Right kidney (tissue), 9 donors: ENCODE data around the gene TRIM25.
"Not testable (repeated sequence)": the region's sequence is repeated elsewhere in the genome, so short reads cannot be mapped to it uniquely, and the experiment has no call there.

Experiments
- DNase-seq: peaks from one replicate; pipeline ENCODE4 v3.0.0-alpha.2; 2016
- long read RNA-seq, 8 donors: transcript quantifications; one replicate each; lab custom pipeline, GENCODE V29; 2026

The TRIM25 gene
- long read RNA-seq, donor 1, result 0 reads
- long read RNA-seq, donor 2, full-length matches to known transcripts, result 2 of 2 reads
- long read RNA-seq, donor 2, partial matches to known transcripts, result 0 of 2 reads
- long read RNA-seq, donor 2, other reads (novel, unspliced or antisense), result 0 of 2 reads
- long read RNA-seq, donor 3, result 0 reads
- long read RNA-seq, donor 4, partial matches to known transcripts, result 0 of 1 reads
- long read RNA-seq, donor 4, other reads (novel, unspliced or antisense), result 0 of 1 reads
- long read RNA-seq, donor 5, partial matches to known transcripts, result 0 of 1 reads
- long read RNA-seq, donor 5, other reads (novel, unspliced or antisense), result 0 of 1 reads
- long read RNA-seq, donor 6, result 0 reads
- long read RNA-seq, donor 7, result 0 reads
- long read RNA-seq, donor 8, full-length matches to known transcripts, result 4 of 137 reads
- long read RNA-seq, donor 8, partial matches to known transcripts, result 90 of 137 reads
- long read RNA-seq, donor 8, other reads (novel, unspliced or antisense), result 43 of 137 reads

DNA sequence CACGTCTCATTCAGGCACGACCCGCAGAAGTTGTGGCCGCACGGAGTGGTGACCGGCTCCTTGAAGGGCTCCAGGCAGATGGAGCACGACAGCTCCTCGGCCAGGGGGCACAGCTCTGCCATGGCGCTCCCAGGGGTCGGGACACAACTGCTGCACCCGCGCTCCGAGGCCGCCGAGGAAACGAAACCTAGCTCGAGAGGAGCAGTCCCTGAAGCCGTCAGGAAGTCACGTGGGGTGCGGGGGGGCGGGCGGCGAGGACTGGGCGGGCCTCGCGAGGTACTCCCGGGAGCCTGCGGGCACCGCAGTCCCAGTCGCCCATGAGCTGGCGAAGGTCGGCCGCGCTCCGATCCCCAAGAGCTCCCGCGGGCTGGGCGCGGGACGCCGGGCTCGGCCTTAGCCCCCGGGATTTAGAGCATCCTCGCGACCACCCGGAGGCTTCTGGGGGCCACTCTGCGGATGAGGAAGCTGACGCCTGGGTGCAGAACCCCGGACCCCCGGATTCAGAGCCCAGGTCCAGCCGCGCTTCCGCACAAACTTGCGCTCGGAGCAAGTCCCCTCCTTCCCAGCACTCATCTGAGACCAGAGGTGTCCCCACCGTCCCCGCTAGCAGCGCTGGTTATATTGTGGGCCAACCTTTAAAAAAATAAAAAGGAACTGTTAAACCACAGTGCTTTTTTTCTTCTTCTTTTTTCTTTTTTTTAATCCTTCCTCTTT is at the start of gene TRIM25:
TSS of gene TRIM25 (minus strand) at position 183 of the 714 bp plus-strand sequence. CDS start at position 122, 61 bp downstream.
- peak; percentile 93 for DNase-seq

DNA sequence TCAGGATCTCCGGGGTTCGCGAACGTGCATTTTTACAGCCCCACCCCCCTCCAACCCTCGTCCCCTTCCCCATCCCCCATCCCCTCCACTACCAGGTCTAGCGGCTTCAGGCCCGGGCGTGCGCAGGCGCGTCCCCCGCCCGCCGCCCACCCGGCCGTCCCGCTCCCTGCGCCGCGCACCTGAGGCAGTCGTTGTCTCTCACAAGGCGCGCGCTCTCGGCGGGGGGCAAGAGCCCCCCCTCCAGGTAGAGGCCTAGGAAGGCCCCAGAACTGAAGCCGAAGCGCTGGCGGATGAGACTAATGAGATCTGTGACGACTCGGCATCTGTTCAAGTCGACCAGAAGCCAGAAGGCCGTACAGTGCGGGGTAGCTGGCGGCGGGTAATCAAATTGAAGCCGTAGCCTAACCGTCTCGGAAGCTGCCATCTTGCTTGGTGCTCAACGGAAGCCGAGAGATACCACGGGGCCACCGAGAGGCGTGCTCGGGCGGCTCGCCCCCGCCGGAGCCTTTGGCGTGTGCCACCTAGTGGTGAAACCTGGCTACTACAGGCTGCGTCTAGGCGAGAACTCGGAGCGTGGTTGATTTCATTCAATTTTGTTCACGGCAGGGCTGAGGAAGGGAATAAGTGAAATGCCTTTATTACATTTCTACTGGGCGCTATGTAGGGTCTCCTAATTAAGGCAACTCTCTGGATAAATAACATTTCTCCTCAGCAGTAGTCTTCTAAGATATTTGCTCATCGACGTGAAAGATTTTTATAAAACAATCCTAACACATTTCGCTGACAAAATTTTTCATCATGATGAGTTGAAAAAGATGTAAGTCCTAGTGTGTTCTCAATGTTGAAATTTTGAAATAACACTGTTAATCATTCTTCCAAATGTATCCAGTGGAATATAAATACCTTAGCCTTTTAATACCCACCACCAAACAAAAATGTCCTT is 47.0 kb upstream of the TRIM25 start, which contains the start of gene COIL:
TSS of gene COIL (minus strand) at position 455 of the 943 bp plus-strand sequence. CDS start at position 424, 31 bp downstream.
- DNase-seq, result peak; percentile 91

GRCh38 chr17:56956992-56957391 is 43.1 kb upstream of the TRIM25 start:
- DNase-seq, result no peak

DNA sequence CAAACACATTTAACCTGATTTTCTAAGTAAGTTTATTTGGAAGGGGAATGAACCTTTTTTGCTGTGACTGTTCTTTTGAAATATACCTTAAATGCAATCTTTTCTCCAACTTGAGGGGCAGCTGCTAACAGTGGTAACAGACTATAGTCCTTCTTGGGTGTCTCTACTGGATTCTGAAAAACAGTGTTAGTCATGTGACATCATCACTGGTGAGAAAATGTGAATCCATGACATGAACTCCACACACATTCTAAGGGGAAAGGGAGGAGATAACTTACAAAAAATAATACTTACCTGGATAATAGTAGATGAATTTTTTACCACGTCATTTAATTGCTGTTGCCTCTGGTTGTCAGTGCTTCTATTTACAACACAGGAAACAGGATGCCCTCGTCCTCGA is 35.7 kb upstream of the TRIM25 start:
- no peak for DNase-seq

DNA sequence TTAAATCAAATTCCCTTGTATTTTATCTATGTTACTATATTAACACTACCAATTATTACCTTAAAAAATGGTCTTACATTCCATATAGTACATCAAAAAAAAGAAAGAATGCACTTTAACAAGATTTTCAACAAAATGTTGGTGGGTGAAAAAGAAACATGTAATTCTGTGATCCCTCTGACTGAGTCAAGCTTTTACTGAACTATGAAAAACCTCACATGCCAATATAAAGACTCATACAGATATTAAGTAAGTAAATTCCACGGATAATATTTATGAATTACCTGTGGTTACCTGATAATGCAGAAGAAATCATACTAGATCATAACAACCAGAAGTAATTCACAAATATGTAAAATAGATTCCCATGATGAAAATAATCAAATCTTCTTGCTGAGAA is 34.6 kb upstream of the TRIM25 start:
- no peak for DNase-seq

GRCh38 chr17:56947741-56948140 is 33.9 kb upstream of the TRIM25 start:
- DNase-seq, result no peak

DNA sequence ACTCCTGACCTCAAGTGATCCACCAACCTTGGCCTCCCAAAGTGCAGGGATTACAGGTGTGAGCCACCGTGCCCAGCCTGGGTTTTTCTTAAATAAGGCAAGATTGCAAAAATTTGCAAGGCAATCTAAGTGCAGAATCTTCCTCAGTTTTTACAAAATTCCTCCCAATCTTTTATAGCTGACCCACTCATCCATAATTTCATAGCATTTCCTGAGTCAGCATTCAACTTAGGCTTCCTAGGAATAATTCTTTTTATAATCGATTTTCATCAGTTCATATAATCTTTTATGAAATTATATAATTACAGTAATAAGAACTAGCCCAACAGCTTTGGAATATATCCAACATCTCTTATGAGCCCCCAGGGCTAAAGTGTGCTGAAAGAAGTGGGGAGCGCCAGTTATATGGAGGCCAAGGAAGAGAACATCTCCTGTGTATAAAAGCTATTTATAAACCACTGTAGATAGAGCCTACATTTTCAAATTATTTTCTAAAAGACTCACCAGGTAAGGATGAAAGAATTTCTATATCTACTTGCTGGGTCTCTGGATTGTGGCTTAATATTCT is 32.2 kb upstream of the TRIM25 start:
- DNase-seq, result no peak

GRCh38 chr17:56943505-56944125 is 29.8 kb upstream of the TRIM25 start:
- DNase-seq, result no peak

DNA sequence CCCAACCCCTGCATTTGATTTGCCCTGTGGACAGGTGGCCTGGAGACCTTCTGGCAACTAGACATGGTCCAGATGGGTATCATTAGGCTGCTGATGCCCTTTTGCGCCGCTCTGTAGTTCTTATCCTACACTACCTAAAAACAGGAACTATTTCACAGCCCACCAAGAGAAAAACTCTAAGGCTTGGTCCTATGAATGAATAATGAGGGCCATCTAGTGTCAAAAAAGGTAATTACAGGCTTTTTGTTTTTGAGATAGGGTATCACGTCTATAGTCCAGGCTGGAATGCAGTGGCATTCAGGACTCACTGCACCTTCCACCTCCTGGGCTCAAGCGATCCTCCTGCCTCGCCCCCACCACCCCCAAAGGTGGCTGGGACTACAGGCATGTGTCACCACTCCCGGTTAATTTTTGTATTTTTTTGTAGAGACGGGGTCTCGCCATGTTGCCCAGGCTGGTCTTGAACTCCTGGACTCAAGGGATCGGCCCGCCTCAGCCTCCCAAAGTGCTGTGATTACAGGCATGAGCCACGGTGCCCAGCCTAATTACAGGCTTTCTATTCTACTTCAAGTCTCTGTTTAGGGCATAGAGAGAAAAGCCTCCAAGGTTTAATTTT is 26.1 kb upstream of the TRIM25 start:
- DNase-seq, result peak; percentile 27

- DNase-seq, result not testable (repeated sequence)
Measured at GRCh38 chr17:56938206-56938605, 24.4 kb upstream of the TRIM25 start.

DNA sequence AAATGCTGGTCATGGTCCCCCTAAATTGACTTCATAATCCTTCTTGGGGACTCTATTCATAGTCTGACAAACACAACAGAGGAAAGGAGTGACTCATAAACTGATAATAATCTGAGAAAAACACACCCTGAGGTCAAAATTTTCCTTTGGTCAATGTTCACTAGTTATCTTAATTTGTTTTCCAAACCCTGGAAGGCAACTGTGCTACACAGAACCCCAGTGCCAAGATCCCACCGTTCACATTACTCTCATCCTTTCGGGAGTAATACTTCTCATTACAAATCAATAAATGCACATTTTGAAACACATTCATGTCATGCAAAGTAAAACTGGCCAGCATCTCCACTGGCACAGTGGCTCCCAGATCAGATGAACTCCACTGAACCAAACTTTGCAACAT is 23.8 kb upstream of the TRIM25 start:
- DNase-seq, result no peak

GRCh38 chr17:56936697-56937322 is 23.0 kb upstream of the TRIM25 start:
- no peak for DNase-seq

DNA sequence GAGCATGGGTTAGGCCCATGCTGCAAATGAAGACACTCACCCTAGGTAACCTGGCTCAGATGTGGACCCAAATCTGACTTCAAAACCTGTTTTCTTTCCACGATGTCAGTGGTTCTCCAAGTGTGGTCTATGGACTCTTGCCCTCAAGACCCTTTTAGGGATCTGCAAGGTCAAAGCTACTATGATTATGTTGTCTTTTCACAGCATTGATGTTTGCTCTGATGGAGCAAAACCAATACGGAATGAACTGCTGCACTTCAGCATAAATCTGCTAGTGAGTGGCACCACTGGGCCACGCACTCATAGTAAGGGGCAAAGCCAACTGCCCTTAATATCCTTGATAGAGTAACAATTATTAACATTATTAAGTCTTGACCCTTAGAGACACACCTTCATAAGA is 21.6 kb upstream of the TRIM25 start:
- no peak for DNase-seq

DNA sequence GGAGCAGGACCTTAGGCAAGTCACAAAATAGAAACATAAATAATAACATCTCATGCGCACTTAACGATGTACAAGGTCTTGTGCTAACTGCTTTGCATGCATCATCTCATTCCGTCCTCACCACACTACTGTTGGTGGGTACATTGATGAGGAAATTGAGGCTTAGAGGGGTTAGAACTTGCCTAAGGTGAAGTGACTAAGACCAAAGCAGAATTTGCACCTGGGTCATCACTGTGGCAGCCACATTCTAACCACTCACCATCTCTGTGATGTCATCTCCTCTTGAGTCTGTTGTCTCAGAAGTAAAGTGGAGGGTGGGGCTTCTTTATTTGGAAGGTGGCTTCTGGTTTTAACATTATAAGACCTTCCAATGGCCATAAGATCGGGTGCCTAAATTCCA is 20.4 kb upstream of the TRIM25 start:
- DNase-seq, result no peak

DNA sequence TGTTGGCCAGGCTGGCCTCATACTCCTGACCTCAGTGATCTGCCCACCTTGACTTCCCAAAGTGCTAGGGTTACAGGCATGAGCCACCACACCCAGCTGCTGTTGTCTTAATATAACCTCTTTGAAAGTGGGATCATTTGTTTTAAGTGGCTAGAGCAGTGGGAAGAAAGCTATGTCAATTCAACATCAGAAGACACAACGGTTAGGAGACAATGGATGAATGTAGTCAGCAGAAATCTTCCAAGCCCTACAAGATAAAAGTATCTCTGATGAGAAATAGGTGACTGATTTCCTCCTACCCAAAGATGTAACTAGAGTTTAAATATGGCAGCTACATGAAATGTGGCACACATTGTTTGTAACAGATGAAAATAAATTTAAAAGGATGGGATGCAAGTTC is 20.0 kb upstream of the TRIM25 start:
- no peak for DNase-seq

GRCh38 chr17:56933151-56933745 is 19.4 kb upstream of the TRIM25 start:
- DNase-seq, result no peak

GRCh38 chr17:56930739-56931337 is 17.0 kb upstream of the TRIM25 start:
- no peak for DNase-seq

- DNase-seq, result no peak
Measured at GRCh38 chr17:56929362-56929969, 15.6 kb upstream of the TRIM25 start.

DNA sequence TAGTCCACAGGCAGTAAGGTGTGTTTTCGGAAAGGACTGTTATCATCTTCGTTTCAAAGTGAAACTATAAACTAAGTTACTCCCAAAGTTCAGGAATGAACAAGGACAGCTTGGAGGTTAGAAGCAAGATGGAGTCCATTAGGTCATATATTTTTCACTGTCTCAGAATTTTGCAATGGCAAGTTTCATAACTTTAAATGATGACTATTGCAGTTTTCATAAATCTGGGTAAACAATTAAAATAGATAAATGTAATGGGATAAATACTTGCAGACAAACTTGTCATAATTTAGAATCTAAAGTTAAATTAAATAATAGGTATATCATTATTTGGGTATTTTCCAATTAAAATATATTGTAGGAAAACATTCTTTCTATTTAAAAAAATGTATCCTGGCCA is 14.7 kb upstream of the TRIM25 start:
- DNase-seq, result no peak
